HCT116 (cell line): Measurements from ENCODE around the gene EXOC4. TPM values are rescaled to one million over a fixed set of nuclear protein-coding genes. Genes with fewer than 3 reads are reported as not detected.

ENCODE experiments used
- ATAC-seq: fragments of 200-7000 bp; cut with Tn5 transposase; 2 replicates; pipeline ENCODE4 v1.9.1; 2020; ENCODE audit warnings: mild to moderate bottlenecking, moderate library complexity
- BruUV-seq: library from RNA; stranded (reverse); fragments of 400-500 nt; replicated peaks from 2 replicates; lab custom pipeline; 2021; lab: Mats Ljungman, UMichigan
- CTCF ChIA-PET: fragments of 300-600 bp; sonication (Branson Sonifier 250); formaldehyde crosslinking; loops from one replicate; lab custom pipeline; 2021; ENCODE audit warnings: antibody characterized with exemption; lab: Charles Lee
- POLR2A ChIA-PET: fragments of 300-600, 350-600 bp; sonication (Branson Sonifier 250); formaldehyde crosslinking; loops from one replicate; lab custom pipeline; 2021; ENCODE audit warnings: antibody characterized with exemption; lab: Charles Lee
- RAD21 ChIA-PET, 2 experiments: fragments of 300-600 bp; sonication (Branson Sonifier 250); formaldehyde crosslinking; loops; one replicate each; lab custom pipeline; 2023; ENCODE audit warnings: low total read pairs in 2 of 2; ENCODE audit not compliant: uncharacterized antibody in 2 of 2, unreplicated experiment in 2 of 2, low non-redundant PET in 1 of 2; lab: Charles Lee
- DNase-seq: peaks from one replicate; pipeline ENCODE4 v3.0.0-alpha.2; 2010; ENCODE audit warnings: low read depth, low spot score
- H2AFZ ChIP-seq: fragments of 200-600 bp; shearing (Covaris generic), sonication (generic); 2 replicates; pipeline ENCODE4 v1.6.1; 2017; ENCODE audit warnings: low read depth, mixed run types, mixed read lengths, antibody characterized with exemption, low read length; ENCODE audit not compliant: poor library complexity, severe bottlenecking
- H3K27ac ChIP-seq: 2 replicates; pipeline ENCODE4 v1.5.1; 2012; ENCODE audit warnings: low read depth, low read length
- H3K27me3 ChIP-seq: fragments of 200-600 bp; sonication (generic); 2 replicates; pipeline ENCODE4 v1.6.1; 2016; ENCODE audit warnings: mixed run types, low read length, mixed read lengths; ENCODE audit not compliant: insufficient read depth
- H3K36me3 ChIP-seq, 2 experiments: fragments of 200-500 bp in 1 of 2; fragments of 200-600 bp in 1 of 2; sonication (Bioruptor generic) in 1 of 2; sonication (generic) in 1 of 2; 2 replicates each; pipeline versions ENCODE4 v1.5.1 to v1.6.1; 2014 to 2016; ENCODE audit warnings: low read length in 2 of 2, inconsistent platforms in 1 of 2, mixed read lengths in 1 of 2, mixed run types in 1 of 2; ENCODE audit not compliant: insufficient read depth in 2 of 2, control insufficient read depth in 1 of 2
- H3K4me1 ChIP-seq, 2 experiments: fragments of 200-600 bp in 1 of 2; sonication (generic) in 1 of 2; 2 replicates each; pipeline versions ENCODE4 v1.5.1 to v1.6.1; 2012 to 2017; ENCODE audit warnings: low read length in 2 of 2, inconsistent platforms in 1 of 2, mild to moderate bottlenecking in 1 of 2, mixed read lengths in 1 of 2, mixed run types in 1 of 2, moderate library complexity in 1 of 2; ENCODE audit not compliant: insufficient read depth in 2 of 2, control insufficient read depth in 1 of 2
- H3K4me2 ChIP-seq: fragments of 200-600 bp; sonication (generic); 2 replicates; pipeline ENCODE4 v1.6.1; 2017; ENCODE audit warnings: mixed run types, low read length, mixed read lengths
- H3K4me3 ChIP-seq, 2 experiments: fragments of 200-600 bp in 1 of 2; sonication (generic) in 1 of 2; replicated peaks in 1 of 2; 2 replicates each; pipeline ENCODE4 v1.5.1; 2011 to 2016; ENCODE audit warnings: low read length in 2 of 2, control low read depth in 1 of 2, low read depth in 1 of 2, mild to moderate bottlenecking in 1 of 2, mixed read lengths in 1 of 2, mixed run types in 1 of 2
- H3K79me2 ChIP-seq: fragments of 200-600 bp; sonication (generic); 2 replicates; pipeline ENCODE4 v1.6.1; 2017; ENCODE audit warnings: mild to moderate bottlenecking, mixed run types, low read length, moderate library complexity, mixed read lengths; ENCODE audit not compliant: insufficient read depth
- H3K9ac ChIP-seq: fragments of 200-600 bp; sonication (generic); 2 replicates; pipeline ENCODE4 v1.6.1; 2016; ENCODE audit warnings: low read length, mixed read lengths
- H3K9me2 ChIP-seq: fragments of 200-600 bp; sonication (generic), shearing (Covaris generic); 2 replicates; pipeline ENCODE4 v1.6.1; 2017; ENCODE audit warnings: mixed run types, mild to moderate bottlenecking, moderate library complexity; ENCODE audit not compliant: insufficient read depth
- H3K9me3 ChIP-seq, 2 experiments: fragments of 200-500 bp in 1 of 2; fragments of 200-600 bp in 1 of 2; sonication (Bioruptor generic) in 1 of 2; sonication (generic) in 1 of 2; 2 replicates each; pipeline ENCODE4 v1.6.1; 2014 to 2017; ENCODE audit warnings: low read length in 2 of 2, mixed read lengths in 2 of 2, inconsistent platforms in 1 of 2, low read depth in 1 of 2, mild to moderate bottlenecking in 1 of 2, mixed run types in 1 of 2, moderate library complexity in 1 of 2; ENCODE audit not compliant: control insufficient read depth in 1 of 2, insufficient read depth in 1 of 2
- H4K20me1 ChIP-seq: fragments of 200-600 bp; sonication (generic), shearing (Covaris generic); 2 replicates; pipeline ENCODE4 v1.6.1; 2017; ENCODE audit warnings: mixed run types, mild to moderate bottlenecking, moderate library complexity; ENCODE audit not compliant: insufficient read depth
- CEBPB ChIP-seq: IDR thresholded peaks from 2 replicates; pipeline ENCODE4 v1.6.1; 2012; ENCODE audit warnings: low read depth
- EGR1 ChIP-seq: IDR thresholded peaks from 2 replicates; pipeline ENCODE4 v1.6.1; 2012; ENCODE audit warnings: low read depth
- ELF1 ChIP-seq: IDR thresholded peaks from 2 replicates; pipeline ENCODE4 v1.6.1; 2012; ENCODE audit warnings: low read depth, borderline replicate concordance
- EZH2 ChIP-seq: fragments of 200-600 bp; sonication (generic); IDR thresholded peaks from 2 replicates; pipeline ENCODE4 v1.6.1; 2017; ENCODE audit warnings: antibody characterized with exemption, mixed run types
- EZH2phosphoT487 ChIP-seq: fragments of 200-600 bp; IDR thresholded peaks from 2 replicates; pipeline ENCODE4 v1.6.1; 2018; ENCODE audit warnings: antibody characterized with exemption, borderline replicate concordance
- FOSL1 ChIP-seq: IDR thresholded peaks from 2 replicates; pipeline ENCODE4 v1.6.1; 2012; ENCODE audit warnings: low read depth
- JUND ChIP-seq: IDR thresholded peaks from 2 replicates; pipeline ENCODE4 v1.6.1; 2012
- POLR2A ChIP-seq: IDR thresholded peaks from 2 replicates; pipeline ENCODE4 v1.7.0; 2011; ENCODE audit warnings: borderline replicate concordance; ENCODE audit not compliant: insufficient read depth, insufficient read length; ENCODE audit errors: extremely low read depth
- POLR2AphosphoS5 ChIP-seq: IDR thresholded peaks from 2 replicates; pipeline ENCODE4 v1.6.1; 2011; ENCODE audit warnings: mild to moderate bottlenecking, low read depth, low read length, moderate library complexity
- RAD21 ChIP-seq: IDR thresholded peaks from 2 replicates; pipeline ENCODE4 v1.6.1; 2012; ENCODE audit warnings: low read depth, mild to moderate bottlenecking
- SP1 ChIP-seq: IDR thresholded peaks from 2 replicates; pipeline ENCODE4 v1.6.1; 2012; ENCODE audit warnings: low read depth
- SRF ChIP-seq: IDR thresholded peaks from 2 replicates; pipeline ENCODE4 v1.6.1; 2012; ENCODE audit warnings: low read depth
- TCF7L2 ChIP-seq: IDR thresholded peaks from 2 replicates; pipeline ENCODE4 v1.7.0; 2011; ENCODE audit warnings: borderline replicate concordance, inconsistent platforms; ENCODE audit not compliant: insufficient read depth, insufficient read length; ENCODE audit errors: extremely low read depth
- YY1 ChIP-seq: IDR thresholded peaks from 2 replicates; pipeline ENCODE4 v1.6.1; 2011; ENCODE audit warnings: low read length, low read depth, moderate library complexity, mild to moderate bottlenecking; ENCODE audit not compliant: insufficient replicate concordance; ENCODE audit errors: extremely low read depth
- ZFX ChIP-seq: fragments of 450-650 bp; IDR thresholded peaks from 2 replicates; pipeline ENCODE4 v1.6.1; 2017
- ZNF274 ChIP-seq: fragments of 200-500 bp; sonication (Bioruptor generic); IDR thresholded peaks from 2 replicates; pipeline ENCODE4 v1.6.1; 2014; ENCODE audit warnings: mild to moderate bottlenecking, low read depth, low read length, inconsistent platforms
- intact Hi-C: fragments of 100-400 bp; cut with micrococcal nuclease; formaldehyde crosslinking; loops from 2 replicates; pipeline ENCODE4 v1.10.0; 2022
- total RNA-seq: library from RNA; stranded (reverse); gene quantifications from one replicate; pipeline ENCODE4 v1.2.1, GENCODE V29; 2021; ENCODE audit not compliant: unreplicated experiment
- TF ChIP-seq, protein P1 (sequence below): IDR thresholded peaks from 2 replicates; pipeline ENCODE4 v1.6.1; 2011; ENCODE audit warnings: mild to moderate bottlenecking, low read length, moderate library complexity; ENCODE audit not compliant: insufficient replicate concordance; ENCODE audit errors: extremely low read depth
- TF ChIP-seq, protein P2 (sequence below), 3 experiments: fragments of 200-600 bp in 1 of 3; sonication (generic) in 1 of 3; IDR thresholded peaks in 2 of 3; conservative IDR thresholded peaks in 1 of 3; 2 replicates each; pipeline ENCODE4 v1.5.1; 2012 to 2017; ENCODE audit warnings: low read depth in 2 of 3, low read length in 2 of 3, antibody characterized with exemption in 1 of 3, borderline replicate concordance in 1 of 3, control low read depth in 1 of 3, mild to moderate bottlenecking in 1 of 3, mixed read lengths in 1 of 3, mixed run types in 1 of 3, moderate library complexity in 1 of 3; ENCODE audit not compliant: insufficient read depth in 1 of 3
- TF ChIP-seq, protein P3 (sequence below): IDR thresholded peaks from 2 replicates; pipeline ENCODE4 v1.6.1; 2012

The EXOC4 gene
- total RNA-seq, 1 experiment from 2014 or later: 40.3 TPM

DNA sequence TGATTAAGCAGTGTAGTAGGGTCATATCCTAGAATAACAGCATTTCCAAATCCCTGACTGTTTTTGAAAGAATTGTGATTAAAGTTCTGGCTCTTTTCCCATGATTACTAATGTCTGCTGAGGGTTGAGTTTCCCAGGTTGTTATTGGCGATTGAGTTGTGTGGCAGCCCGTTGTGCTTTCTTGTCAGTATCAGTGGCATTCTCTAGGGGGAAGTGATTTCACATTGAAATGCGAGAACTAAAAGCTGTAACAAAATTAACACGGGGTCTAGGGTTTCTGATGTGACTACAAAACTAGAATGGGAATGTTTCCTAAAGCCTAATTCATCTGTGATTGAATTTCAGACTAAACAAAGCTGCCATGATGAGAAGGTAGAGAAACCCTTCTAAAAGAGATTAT is 349.4 kb downstream of the EXOC4 start:
- Histone ChIP-seq H3K4me3 (no peak overlapping the region), H3K4me1 (no peaks in the 10 kb centered on the region), H3K9me2 (no peaks in the 10 kb centered on the region), H3K36me3 (no peaks in the 10 kb centered on the region), H3K9me3 (no peaks in the 10 kb centered on the region), H2AFZ (no peak overlapping the region), H3K79me2 (no peaks in the 10 kb centered on the region), H4K20me1 (no peaks in the 10 kb centered on the region), H3K27ac (no peak overlapping the region), H3K4me2 (no peak overlapping the region), H3K27me3 (no peaks in the 10 kb centered on the region), H3K9ac (no peak overlapping the region)
- BruUV-seq: no TSS peak
- TF ChIP-seq, protein P1, sequence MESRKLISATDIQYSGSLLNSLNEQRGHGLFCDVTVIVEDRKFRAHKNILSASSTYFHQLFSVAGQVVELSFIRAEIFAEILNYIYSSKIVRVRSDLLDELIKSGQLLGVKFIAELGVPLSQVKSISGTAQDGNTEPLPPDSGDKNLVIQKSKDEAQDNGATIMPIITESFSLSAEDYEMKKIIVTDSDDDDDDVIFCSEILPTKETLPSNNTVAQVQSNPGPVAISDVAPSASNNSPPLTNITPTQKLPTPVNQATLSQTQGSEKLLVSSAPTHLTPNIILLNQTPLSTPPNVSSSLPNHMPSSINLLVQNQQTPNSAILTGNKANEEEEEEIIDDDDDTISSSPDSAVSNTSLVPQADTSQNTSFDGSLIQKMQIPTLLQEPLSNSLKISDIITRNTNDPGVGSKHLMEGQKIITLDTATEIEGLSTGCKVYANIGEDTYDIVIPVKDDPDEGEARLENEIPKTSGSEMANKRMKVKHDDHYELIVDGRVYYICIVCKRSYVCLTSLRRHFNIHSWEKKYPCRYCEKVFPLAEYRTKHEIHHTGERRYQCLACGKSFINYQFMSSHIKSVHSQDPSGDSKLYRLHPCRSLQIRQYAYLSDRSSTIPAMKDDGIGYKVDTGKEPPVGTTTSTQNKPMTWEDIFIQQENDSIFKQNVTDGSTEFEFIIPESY: no peak
- TF ChIP-seq, protein P2, sequence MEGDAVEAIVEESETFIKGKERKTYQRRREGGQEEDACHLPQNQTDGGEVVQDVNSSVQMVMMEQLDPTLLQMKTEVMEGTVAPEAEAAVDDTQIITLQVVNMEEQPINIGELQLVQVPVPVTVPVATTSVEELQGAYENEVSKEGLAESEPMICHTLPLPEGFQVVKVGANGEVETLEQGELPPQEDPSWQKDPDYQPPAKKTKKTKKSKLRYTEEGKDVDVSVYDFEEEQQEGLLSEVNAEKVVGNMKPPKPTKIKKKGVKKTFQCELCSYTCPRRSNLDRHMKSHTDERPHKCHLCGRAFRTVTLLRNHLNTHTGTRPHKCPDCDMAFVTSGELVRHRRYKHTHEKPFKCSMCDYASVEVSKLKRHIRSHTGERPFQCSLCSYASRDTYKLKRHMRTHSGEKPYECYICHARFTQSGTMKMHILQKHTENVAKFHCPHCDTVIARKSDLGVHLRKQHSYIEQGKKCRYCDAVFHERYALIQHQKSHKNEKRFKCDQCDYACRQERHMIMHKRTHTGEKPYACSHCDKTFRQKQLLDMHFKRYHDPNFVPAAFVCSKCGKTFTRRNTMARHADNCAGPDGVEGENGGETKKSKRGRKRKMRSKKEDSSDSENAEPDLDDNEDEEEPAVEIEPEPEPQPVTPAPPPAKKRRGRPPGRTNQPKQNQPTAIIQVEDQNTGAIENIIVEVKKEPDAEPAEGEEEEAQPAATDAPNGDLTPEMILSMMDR (IDR thresholded peaks at IDR 0.05 in 2 of 3, conservative IDR thresholded peaks at IDR 0.05 in 1 of 3; ENCODE audit: borderline replicate concordance in 1 of 3, insufficient read depth in 1 of 3, low read depth in 2 of 3, low read length in 2 of 3): no peak
- no peak for TF ChIP-seq EZH2
- TF ChIP-seq, protein P3, sequence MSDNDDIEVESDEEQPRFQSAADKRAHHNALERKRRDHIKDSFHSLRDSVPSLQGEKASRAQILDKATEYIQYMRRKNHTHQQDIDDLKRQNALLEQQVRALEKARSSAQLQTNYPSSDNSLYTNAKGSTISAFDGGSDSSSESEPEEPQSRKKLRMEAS: no peak
- TF ChIP-seq CEBPB: no peak
- no peak for TF ChIP-seq RAD21
- TF ChIP-seq EZH2phosphoT487: no peak
- no peak for TF ChIP-seq FOSL1
- no peak for TF ChIP-seq ZNF274
- TF ChIP-seq ELF1: no peak
- no peak for TF ChIP-seq SRF
- no peak for TF ChIP-seq YY1
- TF ChIP-seq SP1: no peak
- no peak for TF ChIP-seq POLR2A
- no peak for TF ChIP-seq EGR1
- TF ChIP-seq POLR2AphosphoS5: no peak
- no peak for TF ChIP-seq TCF7L2
- no peak for TF ChIP-seq ZFX
- no peak for TF ChIP-seq JUND
- POLR2A ChIA-PET: no interaction called here
- RAD21 ChIA-PET: no interaction called here
- ATAC-seq (no peak), DNase-seq (no peak)
- intact Hi-C loops: no loop called here
- CTCF ChIA-PET: no interaction called here
